OCI-LY3 (cell line): ENCODE measurements around the gene ADGRE1.

ENCODE experiments used
- H2AFZ ChIP-seq: fragments of 200-600, 300-600 bp; shearing (Covaris generic); 2 replicates; pipeline ENCODE4 v1.6.0; 2014; ENCODE audit warnings: antibody characterized with exemption, low read depth, low read length
- H3K27ac ChIP-seq: fragments of 200-600, 300-600 bp; sonication (generic); 2 replicates; pipeline ENCODE4 v1.5.1; 2014; ENCODE audit warnings: mild to moderate bottlenecking, low read length, moderate library complexity, mixed read lengths
- H3K27me3 ChIP-seq: fragments of 200-600, 300-600 bp; sonication (generic); 2 replicates; pipeline ENCODE4 v1.6.1; 2014; ENCODE audit warnings: low read depth, low read length, mixed read lengths
- H3K36me3 ChIP-seq: fragments of 200-600, 300-600 bp; sonication (generic); replicated peaks from 2 replicates; pipeline ENCODE3; 2014; ENCODE audit warnings: low read depth, low read length, mixed read lengths
- H3K4me1 ChIP-seq: fragments of 300-600, 200-600 bp; sonication (generic); 2 replicates; pipeline ENCODE4 v1.6.1; 2014; ENCODE audit warnings: low read length, mixed read lengths
- H3K4me2 ChIP-seq: fragments of 200-600, 300-600 bp; sonication (generic); 2 replicates; pipeline ENCODE4 v1.6.1; 2014; ENCODE audit warnings: low read length, mixed read lengths
- H3K4me3 ChIP-seq: fragments of 300-600, 200-600 bp; sonication (generic); 2 replicates; pipeline ENCODE4 v1.5.1; 2014; ENCODE audit warnings: antibody characterized with exemption, mild to moderate bottlenecking, low read length, moderate library complexity
- H3K79me2 ChIP-seq: fragments of 300-600, 200-600 bp; shearing (Covaris generic); 2 replicates; pipeline ENCODE4 v1.6.1; 2014; ENCODE audit warnings: mild to moderate bottlenecking, low read length, mixed read lengths
- H3K9ac ChIP-seq: fragments of 300-600, 200-600 bp; shearing (Covaris generic); 2 replicates; pipeline ENCODE4 v1.6.0; 2014; ENCODE audit warnings: mild to moderate bottlenecking, low read length, moderate library complexity
- H3K9me3 ChIP-seq: fragments of 200-600, 300-600 bp; shearing (Covaris generic); 2 replicates; pipeline ENCODE4 v1.6.1; 2014; ENCODE audit warnings: low read length, mixed read lengths; ENCODE audit not compliant: insufficient read depth
- H4K20me1 ChIP-seq: fragments of 200-600, 300-600 bp; sonication (generic); 2 replicates; pipeline ENCODE4 v1.6.1; 2016; ENCODE audit warnings: low read length, mixed read lengths; ENCODE audit not compliant: insufficient read depth
- CTCF ChIP-seq: fragments of 200-600, 300-600 bp; sonication (generic); IDR thresholded peaks from 2 replicates; pipeline ENCODE4 v1.5.1; 2014; ENCODE audit warnings: antibody characterized with exemption, low read length, low read depth
- EZH2phosphoT487 ChIP-seq: fragments of 200-600 bp; shearing (Covaris generic); IDR thresholded peaks from 2 replicates; pipeline ENCODE4 v1.6.1; 2018; ENCODE audit warnings: antibody characterized with exemption, mixed run types, low read depth

ADGRE1 gene

DNA sequence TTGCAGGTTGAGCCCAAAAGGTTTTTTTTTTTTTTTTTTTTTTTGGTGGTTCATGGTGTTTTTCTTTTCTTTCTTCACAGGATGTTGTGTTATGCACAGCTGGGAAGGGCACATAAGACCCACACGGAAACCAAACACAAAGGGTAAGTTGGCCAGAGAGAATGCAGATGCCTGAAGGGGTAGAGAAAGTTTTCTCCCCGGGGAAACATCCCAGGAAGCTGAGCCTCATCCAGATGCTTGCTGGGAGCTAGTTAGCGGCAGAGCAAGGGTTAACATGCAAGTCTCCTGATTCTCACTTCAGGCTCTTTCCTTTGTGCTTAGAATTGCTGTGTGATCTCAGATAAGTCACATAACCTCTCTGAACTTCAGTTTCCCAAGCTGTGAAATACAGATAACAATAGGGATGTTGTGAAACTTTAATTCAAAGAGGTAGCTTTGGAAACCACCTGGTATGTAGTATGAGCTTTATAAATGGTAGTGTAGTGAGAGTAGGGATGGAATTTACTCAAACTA, 3.1 kb downstream of the ADGRE1 start:
- Histone ChIP-seq H2AFZ (no peak overlapping the region), H3K27me3 (peaks cover 31% of the 10 kb centered on the region), H3K36me3 (no peaks in the 10 kb centered on the region), H3K9ac (no peak overlapping the region), H4K20me1 (no peaks in the 10 kb centered on the region), H3K27ac (no peak overlapping the region), H3K9me3 (no peaks in the 10 kb centered on the region), H3K4me3 (no peak overlapping the region), H3K4me1 (peaks cover 11% of the 10 kb centered on the region), H3K79me2 (no peaks in the 10 kb centered on the region), H3K4me2 (no peak overlapping the region)
- no peak for TF ChIP-seq EZH2phosphoT487
- no peak for TF ChIP-seq CTCF

DNA sequence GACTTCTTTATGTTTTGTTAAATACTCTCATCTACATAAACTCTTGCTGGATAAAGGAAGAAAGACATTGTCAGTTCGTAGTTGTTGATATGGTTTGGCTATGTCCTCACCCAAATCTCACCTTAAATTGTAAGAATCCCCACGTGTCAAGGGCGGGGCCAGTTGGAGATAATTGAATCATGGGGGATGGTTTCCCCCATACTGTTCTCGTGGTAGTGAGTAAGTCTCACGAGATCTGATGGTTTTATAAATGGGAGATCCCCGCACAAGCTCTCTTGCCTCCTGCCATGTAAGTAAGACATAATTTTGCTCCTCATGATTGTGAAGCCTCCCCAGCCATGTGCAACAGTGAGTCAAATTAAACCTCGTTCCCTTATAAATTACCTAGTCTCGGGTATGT, 3.6 kb downstream of the ADGRE1 start:
- Histone ChIP-seq H3K36me3 (no peaks in the 10 kb centered on the region), H3K4me1 (peaks cover 11% of the 10 kb centered on the region), H3K4me3 (no peak overlapping the region), H2AFZ (no peak overlapping the region), H3K9ac (no peak overlapping the region), H3K27ac (no peak overlapping the region), H4K20me1 (no peaks in the 10 kb centered on the region), H3K9me3 (no peaks in the 10 kb centered on the region), H3K79me2 (no peaks in the 10 kb centered on the region), H3K27me3 (peaks cover 36% of the 10 kb centered on the region), H3K4me2 (no peak overlapping the region)
- TF ChIP-seq EZH2phosphoT487 (no peak), CTCF (no peak)

DNA sequence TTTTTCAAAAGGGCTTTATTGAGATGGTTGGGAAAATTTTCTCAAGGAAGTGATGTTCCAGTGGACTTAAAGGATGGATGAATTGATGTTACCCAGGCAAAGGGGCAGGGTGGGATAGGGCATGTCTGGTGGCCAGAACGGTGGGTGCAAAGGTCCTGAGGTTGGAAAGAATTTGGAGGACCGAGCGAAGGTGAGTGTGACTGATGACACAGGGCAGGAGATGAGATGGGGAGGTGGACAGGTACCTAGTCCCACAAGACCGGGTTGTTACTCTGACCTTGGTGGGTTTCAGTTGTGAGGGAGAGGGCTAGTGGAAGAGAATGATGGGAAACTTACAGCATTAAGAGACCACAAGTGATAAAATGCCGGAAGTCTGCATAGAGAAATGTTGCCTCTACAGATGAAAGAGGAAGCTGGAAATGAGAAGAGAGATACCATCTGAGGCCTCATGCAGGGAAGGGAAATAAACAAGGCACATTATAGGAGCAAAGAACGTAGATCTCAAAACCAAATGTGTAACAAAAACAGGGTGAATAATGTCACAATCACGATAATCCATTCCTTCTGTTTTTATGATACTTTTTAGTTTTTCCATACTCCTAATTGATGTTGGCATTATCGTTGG, 4.5 kb downstream of the ADGRE1 start:
- Histone ChIP-seq H3K27me3 (peaks cover 35% of the 10 kb centered on the region), H3K36me3 (no peaks in the 10 kb centered on the region), H3K79me2 (no peaks in the 10 kb centered on the region), H4K20me1 (no peaks in the 10 kb centered on the region), H3K9me3 (no peaks in the 10 kb centered on the region), H3K4me1 (peaks cover 11% of the 10 kb centered on the region), H3K4me2 (peak overlapping the region; percentile 23), H2AFZ (peak overlapping the region; percentile 70), H3K4me3 (no peak overlapping the region; the same call in 1 of the 2 replicates), H3K27ac (no peak overlapping the region), H3K9ac (no peak overlapping the region)
- TF ChIP-seq EZH2phosphoT487 (no peak), CTCF (no peak)

GRCh38 chr19:6894313-6894712, 6.9 kb downstream of the ADGRE1 start:
- H3K4me1 ChIP-seq: peaks cover 11% of the 10 kb centered on the region
- no peak overlapping the region for H3K4me3 ChIP-seq
- no peaks in the 10 kb centered on the region for H4K20me1 ChIP-seq
- H3K4me2 ChIP-seq: no peak overlapping the region
- H3K27me3 ChIP-seq: peaks cover 22% of the 10 kb centered on the region
- H3K36me3 ChIP-seq: no peaks in the 10 kb centered on the region
- no peak overlapping the region for H3K9ac ChIP-seq
- H3K9me3 ChIP-seq: no peaks in the 10 kb centered on the region
- H3K79me2 ChIP-seq: no peaks in the 10 kb centered on the region
- no peak for TF ChIP-seq EZH2phosphoT487
- TF ChIP-seq CTCF: no peak
- H2AFZ ChIP-seq: no peak overlapping the region
- H3K27ac ChIP-seq: no peak overlapping the region
